VCaP (cell line): ENCODE measurements around the gene RNF157.
"Not testable (repeated sequence)": the region's sequence is repeated elsewhere in the genome, so short reads cannot be mapped to it uniquely, and the experiment has no call there.

ENCODE experiments used
- H3K27ac ChIP-seq: fragments of 450-650 bp; 2 replicates; pipeline ENCODE4 v1.5.1; 2017
- CTCF ChIP-seq: fragments of 450-650 bp; conservative IDR thresholded peaks from 2 replicates; pipeline ENCODE4 v1.5.1; 2017; ENCODE audit warnings: mild to moderate bottlenecking, moderate library complexity

The RNF157 gene

GRCh38 chr17:76247304-76247703 lies 7.0 kb upstream of the RNF157 start:
- no peak for TF ChIP-seq CTCF
- H3K27ac ChIP-seq, result no peak overlapping the region

DNA sequence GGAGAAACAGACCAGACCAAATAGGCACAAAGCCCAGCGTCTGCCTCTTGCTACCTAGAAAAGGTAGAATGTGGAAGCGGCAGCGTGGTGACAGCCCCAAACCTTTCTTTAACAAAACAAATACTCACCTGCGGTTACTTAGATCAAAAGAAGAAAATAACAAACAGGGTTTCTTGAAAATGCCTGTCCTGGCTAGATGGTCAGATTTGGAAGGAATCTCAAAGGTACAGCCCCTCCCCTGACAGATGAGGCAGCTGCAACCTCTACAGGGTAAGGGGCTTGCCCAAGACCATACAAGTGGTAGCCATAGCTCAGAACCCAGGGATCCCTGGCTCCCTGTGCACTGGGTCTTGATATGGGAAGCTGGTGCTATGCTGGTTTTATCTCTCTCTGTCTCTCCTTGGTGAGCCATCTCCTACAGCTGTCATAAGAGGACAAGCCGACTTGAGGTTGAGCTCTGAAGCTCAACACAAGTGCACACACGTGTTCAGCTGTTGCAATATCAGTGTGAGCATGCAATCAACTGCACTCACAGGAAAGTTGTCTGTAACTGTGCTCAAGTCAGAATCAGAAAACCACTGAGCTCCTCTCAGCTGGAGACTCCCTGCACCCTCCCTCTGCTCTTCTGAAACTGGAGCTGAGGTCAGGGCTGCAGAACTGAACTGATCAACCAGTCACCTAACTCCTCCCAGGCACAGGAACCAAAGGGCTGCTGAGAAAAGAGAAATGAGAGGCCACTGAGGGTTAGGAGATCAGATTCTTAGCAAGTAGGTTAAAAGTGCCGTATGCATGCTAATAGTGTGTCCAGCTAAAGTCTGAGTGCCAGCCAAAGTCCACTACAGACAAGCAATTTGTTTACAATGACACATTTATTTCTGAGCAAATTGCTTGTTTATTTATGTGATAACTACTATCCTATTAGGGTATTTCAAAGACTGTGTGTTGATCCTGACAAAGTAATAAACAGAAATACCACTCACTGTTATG lies 6.1 kb upstream of the RNF157 start:
- no peak for TF ChIP-seq CTCF
- H3K27ac ChIP-seq, result no peak overlapping the region

- not testable (repeated sequence) for H3K27ac ChIP-seq
These were observed 4.4 kb upstream of the RNF157 start for GRCh38 chr17:76244721-76245120.

DNA sequence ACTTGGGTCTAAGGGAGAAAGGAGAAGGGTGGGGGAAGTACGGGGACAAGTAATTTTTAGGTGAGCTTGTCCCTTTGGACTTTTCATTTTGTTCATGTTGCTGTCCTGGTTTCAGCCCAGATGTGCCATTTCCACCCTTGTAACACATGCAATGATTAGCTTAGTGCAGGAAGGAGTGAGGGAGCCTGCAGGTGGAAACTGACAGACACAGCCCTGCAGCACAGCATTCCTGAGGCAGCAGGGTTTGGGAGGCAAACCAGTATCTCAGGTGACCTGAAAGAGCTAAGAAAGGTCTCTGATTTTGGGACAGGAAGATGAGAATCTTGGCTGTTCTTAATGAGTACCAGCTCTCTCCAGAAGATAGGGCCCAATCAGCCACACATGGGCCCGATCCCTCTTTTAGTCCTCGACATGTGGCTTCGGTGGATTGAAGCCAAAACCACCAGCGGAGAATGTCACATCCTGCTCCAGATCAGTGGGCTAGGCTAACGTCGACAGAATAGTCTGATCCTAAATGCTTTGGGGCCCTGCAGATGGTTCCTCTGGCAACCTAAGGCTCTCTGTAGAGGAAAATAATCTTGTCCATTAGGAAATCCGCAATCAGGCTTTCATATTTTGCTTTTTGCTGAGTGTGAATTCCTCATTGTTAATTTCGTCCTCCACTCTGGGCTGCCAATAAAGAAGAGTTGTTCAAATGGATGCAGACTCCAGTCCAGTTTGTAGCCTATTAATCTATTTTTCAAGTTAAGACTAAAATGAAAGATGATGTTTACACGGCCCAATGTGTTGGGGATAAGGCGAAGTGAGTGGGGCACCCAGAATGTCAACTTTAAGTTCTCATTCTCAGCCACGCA lies 3.8 kb upstream of the RNF157 start:
- no peak overlapping the region for H3K27ac ChIP-seq
- no peak for TF ChIP-seq CTCF

DNA sequence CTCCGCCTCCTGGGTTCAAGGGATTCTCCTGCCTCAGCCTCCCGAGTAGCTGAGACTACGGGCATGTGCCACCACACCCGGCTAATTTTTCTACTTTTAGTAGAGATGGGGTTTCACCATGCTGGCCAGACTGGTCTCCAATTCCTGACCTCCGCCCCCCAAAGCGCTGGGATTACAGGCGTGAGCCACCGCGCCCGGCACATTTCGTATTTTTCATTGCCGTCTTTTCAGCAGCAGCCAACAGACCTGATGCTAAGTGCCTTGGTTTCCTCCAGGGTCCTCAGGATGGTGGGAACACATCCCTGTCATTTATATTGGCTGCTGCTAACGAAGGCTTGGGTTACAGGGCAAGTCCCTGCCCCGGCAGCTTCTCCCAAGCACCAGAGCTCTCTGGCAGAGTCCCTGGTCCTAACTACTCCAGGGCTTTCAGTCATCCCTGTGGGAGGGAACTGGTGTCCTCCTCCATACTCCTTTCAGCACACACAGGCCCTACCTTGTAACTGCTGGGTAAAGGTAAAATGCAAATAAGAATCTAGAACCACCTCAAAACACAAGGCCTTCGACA lies 1.5 kb upstream of the RNF157 start:
- H3K27ac ChIP-seq, result peak overlapping the region; percentile 79
- TF ChIP-seq CTCF, result no peak

- no peak for TF ChIP-seq CTCF
- peak overlapping the region; percentile 79 for H3K27ac ChIP-seq
These were observed 878 bp upstream of the RNF157 start for GRCh38 chr17:76241204-76241538.

- peak overlapping the region; percentile 79 for H3K27ac ChIP-seq
These were observed 587 bp downstream of the RNF157 start for GRCh38 chr17:76239538-76240274.

More at GRCh38 chr17:76239538-76240274, 587 bp downstream of the RNF157 start:
- no peak for TF ChIP-seq CTCF
